GM04503 (cell line): ENCODE measurements around the gene HDAC11.
"Not testable (repeated sequence)": the region's sequence is repeated elsewhere in the genome, so short reads cannot be mapped to it uniquely, and the experiment has no call there.

Experiments
- DNase-seq: peaks from one replicate; pipeline ENCODE4 v3.0.0-alpha.2; 2012; ENCODE audit warnings: low read depth

Gene HDAC11

DNA sequence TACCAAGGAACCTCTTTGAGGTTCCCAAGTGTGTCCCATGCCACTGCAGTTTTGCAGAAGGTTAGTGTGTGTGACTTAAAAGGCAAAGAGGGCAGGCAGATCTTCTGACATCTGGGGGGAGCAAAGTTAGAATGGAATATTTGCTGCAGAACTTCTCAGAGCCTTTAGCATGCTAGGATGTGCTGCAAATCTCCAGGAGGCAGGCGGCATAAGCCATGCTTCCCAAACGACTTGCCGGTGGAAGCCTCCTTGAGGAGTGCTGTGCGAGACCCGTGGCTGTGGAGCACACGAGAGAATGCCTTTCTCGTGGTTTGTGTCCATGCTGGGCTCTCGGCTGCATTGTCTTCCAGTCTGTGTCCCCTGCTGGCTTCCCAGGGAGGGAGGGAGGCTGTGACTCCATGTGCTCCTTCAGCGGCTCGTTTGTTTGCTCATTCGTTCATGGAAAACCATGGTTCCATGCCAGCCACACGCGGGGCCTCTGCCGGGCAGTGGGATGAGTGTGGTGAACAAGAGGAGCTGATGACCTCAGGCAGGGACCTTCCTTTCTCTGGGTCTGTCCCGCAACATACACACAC, 13.8 kb downstream of the HDAC11 start:
- DNase-seq: no peak

DNA sequence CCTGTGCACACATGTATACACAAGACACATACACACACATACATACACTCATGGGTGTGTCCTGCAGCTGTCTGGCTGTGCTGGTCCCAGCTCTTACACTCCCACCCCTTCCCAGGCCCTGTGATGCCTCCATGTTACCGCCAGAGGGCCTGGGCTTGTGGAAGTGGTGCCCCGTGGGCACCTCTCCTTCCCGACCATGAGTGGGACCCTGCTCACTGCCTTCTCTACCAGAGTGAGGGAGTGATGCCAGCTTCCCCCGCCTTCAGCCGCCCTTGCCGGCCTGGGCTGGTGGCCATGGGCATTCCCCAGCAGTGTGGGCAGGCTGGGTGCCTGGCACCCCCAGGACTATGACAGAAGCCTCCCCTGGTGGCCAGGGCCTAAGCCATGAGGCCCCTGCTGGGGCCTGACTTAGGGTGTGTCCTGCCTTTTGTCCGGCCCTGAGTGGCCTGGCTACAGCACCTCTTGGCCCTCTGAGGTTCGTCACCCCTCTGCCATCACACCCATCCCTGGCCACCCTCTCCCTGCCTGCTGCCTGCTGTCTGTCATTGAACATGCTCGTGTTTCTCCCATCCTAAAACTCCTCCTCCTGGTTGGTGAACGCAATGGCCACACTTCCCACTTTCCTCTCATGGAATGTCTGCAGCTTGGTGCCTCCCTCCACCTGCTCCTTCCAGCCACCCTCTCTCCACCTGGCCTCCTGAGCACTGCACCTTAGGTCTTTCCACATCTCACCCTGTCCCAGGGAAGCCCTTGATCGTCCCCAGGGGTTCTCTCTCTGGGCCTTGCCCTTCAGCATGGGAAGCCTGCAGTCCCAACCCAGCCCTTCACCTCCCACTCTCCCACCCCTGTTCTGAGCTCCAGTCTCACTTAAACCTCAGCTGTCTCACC, 14.6 kb downstream of the HDAC11 start:
- no peak for DNase-seq

DNA sequence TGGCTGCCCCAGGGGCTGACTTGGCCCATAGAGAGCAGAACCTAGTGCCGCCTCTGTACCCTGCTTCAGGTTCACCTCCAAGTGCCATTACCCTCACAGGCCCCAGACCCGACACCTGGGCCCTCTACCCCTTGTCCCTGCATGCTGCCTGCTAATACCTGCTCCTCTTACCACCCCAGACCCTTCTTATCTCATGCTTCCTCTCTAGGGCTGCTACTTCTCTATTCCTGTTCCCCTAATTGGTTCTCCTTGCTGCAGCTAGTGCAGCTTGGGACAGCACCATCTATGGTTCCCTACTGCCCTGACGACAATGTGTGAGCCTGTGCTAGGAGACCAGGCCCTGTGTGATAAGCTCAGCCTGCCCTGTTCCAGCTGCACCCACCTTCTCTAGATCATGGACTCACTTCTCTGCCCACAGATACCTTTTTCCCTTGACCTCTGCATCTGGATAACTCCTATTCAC, 15.3 kb downstream of the HDAC11 start:
- no peak for DNase-seq

DNA sequence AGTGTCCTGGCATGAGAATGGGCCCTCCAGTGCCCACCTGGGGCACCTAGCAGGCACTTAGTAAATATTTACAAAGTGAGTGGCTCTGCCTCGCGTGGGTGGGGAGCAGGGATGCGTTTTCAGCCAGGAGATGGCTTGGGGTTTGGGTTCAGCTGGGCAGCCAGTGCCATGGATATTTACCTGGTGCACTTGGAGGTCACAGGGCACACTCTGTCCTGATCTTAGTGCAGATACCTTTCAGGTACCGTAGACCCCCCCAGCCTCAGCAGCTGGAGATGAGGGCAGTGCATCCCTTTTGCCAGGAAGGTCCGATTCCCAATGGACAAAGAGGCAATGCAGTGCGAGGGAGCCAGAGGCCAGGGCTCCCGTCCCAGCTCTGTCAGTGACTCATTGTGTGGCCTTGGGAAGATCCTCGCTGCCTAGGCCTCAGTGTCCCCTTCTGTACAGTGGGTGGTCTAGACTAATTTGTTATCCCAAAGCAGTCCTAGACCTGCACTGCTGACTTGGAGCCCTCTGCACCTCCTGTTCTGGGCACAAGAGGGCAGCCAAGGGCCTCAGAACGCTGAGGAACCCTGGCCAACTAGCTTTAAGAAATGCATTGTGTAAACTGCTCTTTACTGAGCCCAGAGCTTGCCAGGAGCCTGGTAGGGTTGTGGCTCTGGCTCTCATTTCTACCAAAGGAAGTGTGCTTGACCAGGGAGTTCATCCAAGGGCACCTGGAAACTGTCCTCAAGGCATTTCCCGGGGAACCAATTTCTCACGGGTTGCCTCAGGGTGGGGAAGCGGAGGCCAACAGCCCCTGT, 16.0 kb downstream of the HDAC11 start:
- DNase-seq: peak; percentile 70

DNA sequence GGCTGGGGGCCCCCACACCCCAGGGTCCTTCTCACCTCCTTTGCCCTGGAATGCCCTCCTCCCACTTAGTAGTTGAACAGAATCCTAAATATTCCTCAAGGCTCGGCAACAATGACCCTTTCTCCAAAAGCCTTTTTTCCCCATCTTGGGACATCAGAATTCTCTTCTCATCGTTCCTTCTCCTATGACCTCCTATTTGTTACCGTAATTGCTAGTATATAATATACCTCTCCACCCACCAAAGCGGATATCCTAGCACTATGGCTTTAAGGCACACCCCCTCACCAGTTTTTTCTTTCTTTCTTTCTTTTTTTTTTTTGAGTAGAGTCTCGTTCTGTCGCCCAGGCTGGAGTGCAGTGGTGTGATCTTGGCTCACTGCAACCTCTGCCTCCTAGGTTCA, 16.8 kb downstream of the HDAC11 start:
- DNase-seq: no peak

DNA sequence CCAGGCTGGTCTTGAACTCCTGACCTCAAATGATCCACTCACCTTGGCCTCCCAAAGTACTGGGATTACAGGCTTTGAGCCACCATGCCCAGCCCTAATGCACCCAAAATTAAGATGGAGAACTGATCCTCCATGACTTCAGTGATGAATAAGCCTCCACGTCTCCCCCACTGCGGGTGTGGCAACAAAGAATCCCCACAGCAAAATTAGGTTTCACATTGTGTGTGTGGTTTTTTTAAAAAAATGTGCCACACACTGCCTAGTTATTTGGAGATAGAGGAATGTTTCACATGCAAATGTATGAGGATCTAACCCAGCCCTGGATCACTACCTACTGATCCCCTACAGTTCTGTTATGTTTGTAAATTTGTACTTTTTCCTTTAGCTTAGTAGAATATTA, 17.3 kb downstream of the HDAC11 start:
- DNase-seq: no peak

DNA sequence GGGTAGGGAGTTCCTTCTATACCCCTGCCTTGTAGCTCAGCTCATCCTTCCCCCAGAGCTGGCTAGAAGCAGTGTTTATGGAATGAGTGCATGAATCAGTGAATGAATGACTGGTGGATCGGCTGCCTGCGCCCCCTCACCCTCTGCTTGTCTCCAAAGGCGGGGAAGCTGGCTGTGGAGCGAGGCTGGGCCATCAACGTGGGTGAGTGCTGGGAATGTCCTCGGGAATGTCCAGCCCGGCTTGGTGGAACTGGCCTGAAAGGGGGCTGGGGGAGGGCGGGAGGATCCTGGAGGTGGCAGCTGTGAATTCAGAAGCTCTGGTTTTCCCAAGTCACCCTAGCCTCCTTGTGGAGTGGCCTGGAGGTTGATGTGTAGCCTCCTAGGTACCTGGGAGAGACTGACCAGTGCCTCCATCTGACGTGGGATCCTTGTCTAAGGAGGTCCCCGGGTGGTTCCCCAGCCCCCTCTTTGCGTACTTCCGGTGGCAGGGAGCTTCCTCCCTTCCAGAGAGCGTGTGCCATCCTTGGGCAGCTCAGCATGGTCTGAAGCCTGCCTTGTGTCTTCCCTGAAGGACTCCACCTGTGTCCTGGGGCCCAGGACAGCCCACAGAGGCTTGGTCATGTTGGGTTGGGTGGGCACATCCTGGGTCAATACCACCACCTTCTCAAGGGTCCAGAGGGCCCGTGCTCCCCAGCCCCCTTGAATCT, 18.4 kb downstream of the HDAC11 start:
- no peak for DNase-seq

DNA sequence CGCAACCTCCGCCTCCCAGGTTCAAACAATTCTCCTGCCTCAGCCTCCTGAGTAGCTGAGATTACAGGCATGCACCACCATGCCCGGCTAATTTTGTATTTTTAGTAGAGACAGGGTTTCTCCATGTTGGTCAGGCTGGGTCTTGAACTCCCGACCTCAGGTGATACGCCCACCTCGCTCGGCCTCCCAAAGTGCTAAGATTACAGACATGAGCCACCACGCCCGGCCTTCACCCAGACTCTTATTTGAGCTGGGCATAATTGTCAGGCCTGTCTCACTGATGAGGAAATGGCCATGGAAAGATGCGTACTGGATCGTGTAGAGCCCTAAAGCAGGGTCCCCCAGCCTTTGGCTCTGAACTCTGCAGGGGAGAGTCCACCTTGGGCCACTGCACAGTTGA, 19.1 kb downstream of the HDAC11 start:
- DNase-seq: not testable (repeated sequence)

DNA sequence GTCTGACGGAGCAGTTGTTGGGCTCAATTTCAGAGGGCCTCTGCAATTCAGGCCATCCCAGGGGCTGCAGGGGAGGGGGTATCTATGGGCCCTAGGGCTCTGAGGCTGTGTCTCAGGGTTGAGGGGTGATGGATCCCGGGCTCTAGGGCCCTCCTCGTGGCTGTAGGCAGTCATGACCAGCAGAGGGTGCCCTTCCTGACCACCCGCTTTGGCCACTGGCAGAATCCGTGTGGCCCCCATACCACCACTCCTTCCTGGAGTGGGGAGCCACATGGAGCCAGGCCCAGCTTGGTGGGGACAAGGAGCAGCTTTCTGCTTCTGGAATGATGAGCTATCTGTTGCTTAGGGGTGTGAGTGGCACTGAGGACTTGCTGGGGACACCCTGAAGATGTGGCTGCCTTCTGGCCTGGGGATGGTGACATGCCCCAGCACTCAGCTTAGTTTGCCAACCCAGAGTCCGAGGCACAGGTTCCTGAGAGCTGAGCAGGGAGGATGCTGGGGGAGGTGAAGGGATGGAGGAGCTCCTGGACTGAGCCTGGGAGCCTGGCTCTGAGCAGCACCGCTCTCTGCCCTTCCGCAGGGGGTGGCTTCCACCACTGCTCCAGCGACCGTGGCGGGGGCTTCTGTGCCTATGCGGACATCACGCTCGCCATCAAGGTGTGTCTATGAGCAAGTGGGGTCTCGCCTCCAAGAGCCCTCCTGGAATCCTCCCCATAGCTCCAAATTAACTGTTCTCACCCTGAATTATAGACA, 20.2 kb downstream of the HDAC11 start:
- DNase-seq: no peak

DNA sequence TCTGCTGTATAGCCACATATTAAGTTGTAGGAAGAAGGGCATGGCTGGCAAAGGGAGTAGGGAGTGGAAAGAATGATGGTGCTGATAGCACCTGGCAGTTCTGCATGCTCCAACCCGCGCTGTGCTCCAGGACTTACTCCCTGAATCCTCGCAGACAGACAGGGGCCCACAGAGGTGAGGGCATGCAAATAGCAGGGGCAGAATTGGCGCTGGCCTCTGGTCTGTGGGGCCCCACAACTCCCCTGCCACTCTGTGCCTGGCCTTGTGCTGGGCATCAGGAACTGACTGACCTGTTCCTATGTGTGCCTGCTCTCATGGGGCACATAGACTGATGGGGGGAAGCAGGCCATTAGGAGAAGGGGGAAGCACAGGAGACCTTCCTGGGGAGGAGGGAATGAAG, 20.9 kb downstream of the HDAC11 start:
- DNase-seq: no peak

DNA sequence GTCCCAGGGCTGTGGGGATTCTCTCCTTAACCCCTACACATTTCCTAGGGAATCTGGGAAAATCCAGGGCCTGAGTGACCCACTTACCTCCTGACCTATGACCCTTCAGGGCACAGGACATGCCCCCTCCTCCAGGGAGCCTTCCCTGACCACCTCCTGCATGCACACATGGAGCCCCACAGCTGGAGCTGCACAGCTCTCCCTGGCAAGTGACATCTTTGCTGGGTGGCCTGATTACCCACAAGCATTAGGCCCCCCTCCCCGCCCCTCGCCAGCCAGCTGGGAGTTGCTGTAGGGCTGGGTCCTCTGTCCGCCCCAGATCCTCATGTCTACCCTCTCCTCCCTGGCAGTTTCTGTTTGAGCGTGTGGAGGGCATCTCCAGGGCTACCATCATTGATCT, 21.4 kb downstream of the HDAC11 start:
- DNase-seq: no peak

DNA sequence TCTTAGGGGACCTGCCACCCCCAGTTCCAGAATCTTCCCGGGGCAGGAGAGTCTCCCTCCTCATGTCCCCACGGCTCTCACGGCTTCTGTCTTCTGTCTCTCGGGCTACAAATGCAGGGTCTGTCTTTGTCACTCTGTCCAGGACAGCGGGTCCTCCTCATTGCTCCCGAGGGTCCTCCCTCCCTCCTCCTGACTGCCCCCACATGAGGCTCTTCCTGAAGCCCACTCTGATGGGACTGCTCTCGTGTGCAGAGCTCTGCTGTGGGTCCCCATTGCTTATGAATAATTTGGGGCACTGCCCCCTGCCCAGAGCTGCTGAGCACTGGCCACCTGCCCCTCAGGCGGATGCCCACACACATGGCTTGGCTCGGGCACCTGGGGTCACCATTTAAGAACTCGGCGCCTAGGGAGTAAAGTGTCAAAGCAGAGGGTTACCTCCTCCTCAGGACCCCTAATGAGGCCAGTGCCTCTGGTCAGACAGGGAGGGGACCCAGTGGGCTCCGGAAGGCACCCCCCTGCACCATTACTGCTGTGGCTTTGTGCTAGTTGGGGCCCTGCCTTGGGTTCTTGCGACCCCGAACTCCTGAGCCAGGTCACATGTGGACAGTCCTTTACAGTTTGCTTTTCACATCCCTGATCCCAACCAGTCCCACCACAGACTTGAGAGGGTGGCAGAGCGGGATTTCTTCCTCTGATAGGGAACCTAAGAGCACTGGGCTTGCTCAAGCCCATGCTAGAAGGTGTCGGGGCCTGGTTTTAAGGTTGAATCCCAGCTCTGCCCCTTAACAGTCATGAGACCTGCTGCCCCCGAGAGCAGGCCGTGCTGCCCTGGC, 22.1 kb downstream of the HDAC11 start:
- no peak for DNase-seq

DNA sequence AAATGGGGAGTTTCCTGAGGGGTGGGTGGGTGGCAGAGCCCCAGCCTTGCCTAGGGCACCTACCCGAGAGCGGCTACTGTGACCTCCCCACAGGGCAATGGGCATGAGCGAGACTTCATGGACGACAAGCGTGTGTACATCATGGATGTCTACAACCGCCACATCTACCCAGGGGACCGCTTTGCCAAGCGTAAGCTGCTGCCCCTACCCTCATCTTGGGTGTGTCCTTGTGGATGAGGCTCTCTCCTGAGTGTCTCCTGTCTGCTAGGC, 22.6 kb downstream of the HDAC11 start:
- no peak for DNase-seq

DNA sequence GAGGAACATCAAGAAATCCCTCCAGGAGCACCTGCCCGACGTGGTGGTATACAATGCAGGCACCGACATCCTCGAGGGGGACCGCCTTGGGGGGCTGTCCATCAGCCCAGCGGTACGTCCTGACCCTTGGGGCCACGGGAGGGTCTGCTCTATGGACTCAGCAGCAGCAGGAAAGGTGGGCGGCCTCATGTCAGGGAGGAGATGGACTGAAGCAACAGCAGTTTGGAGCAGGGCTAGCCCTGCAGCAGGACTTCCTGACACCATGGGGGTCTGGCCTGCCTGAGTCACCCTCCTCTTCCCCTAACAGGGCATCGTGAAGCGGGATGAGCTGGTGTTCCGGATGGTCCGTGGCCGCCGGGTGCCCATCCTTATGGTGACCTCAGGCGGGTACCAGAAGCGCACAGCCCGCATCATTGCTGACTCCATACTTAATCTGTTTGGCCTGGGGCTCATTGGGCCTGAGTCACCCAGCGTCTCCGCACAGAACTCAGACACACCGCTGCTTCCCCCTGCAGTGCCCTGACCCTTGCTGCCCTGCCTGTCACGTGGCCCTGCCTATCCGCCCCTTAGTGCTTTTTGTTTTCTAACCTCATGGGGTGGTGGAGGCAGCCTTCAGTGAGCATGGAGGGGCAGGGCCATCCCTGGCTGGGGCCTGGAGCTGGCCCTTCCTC, 24.2 kb downstream of the HDAC11 start:
- no peak for DNase-seq

DNA sequence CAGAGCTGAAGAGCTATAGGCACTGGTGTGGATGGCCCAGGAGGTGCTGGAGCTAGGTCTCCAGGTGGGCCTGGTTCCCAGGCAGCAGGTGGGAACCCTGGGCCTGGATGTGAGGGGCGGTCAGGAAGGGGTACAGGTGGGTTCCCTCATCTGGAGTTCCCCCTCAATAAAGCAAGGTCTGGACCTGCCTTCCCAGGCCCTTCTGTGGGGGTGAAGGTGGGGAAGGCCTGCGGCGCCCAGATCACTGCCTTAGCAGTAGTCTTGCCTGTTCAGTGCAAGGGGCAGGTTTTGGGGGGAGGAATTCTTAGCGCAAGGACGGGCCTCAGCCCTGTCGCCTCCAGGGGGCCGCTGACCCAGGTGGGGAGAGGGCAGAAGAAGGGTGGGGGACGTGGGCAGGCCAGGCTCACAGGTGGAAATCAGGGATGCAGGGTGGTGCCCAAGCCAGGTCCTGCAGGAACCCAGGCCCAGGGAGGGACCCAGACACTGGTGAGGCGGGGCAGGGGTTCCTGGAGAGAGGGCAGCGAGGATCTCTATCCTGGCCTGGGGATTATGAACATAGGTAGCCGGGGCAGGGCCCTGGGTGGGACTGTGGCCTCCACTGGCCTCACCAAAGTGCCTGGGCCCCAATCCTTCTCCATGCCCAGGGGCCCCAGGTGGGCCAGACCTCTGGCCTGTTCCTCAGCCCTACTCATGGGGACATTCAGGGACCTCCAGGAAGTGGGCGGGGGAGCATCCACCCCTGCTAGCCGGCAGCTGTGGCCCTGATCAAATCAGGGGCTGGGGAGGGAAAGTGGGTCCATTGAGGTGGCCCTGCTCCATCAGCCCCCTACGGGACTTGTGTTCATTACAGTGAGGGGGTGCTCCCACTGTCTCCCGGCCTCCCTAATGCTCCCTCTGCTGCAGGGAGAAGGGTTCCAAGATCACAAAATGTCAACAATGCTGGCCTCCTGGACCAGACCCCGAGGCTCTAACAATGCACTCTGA, 25.3 kb downstream of the HDAC11 start:
- no peak for DNase-seq

DNA sequence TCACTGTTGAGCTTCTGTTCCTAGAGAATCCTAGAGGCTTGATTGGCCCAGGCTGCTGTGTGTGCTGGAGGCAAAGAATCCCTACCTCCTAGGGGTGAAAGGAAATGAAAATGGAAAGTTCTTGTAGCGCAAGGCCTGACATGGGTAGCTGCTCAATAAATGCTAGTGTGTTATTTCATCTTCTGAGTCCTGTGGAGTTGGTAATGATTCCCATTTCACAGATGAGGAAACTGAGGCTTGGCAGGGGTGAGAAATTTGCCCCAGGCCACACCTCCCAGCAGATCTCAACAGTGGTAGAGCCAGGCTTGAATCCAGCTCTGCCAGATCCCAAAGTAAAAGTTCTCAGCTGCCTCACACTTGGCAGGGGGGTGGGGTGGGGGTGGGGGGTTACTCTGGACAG, 26.1 kb downstream of the HDAC11 start:
- DNase-seq: no peak

DNA sequence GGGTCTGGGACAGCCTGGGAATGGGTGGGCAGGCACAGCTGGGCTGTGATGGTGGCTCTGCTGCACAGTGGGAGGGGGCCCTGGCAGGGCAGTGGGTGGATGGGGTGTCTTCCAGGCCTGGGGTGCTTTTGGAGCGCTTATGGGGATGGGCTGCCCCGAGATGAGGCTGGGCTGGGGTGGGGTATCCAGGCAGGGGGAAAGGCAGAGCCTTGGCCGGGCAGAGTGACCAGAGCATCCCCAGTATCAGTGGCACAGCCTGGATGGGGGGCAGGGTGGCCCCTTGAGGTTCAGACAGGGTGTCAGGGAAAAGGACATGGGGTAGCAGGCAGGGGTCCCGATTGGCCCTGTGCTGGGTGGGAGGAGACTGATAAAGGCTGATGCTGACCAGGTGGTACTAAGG, 26.6 kb downstream of the HDAC11 start:
- no peak for DNase-seq

DNA sequence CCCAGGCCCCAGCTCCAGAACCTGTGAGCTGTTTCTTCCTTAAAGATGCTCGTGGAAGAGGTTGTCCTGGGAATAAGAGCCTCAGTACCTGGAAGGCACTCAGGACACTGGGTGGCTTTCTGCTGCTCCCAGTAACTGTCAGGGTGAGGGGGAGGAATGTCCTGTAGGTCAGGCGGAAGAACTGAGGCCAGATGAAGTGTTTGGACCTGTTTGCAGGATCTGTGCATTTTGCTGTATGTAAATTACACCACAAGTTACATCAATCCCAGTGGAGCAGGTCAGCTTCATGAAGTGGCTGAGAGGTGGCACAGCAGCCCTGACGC, 27.1 kb downstream of the HDAC11 start:
- no peak for DNase-seq
